ENCODE measurements around the gene TMEM175. TPM values are rescaled to one million over a fixed set of nuclear protein-coding genes. Genes with fewer than 3 reads are reported as not detected.

The TMEM175 gene
- total and polyA plus RNA-seq, 9 of the 15 experiments (the other 6 are each of a cell fraction or from before 2014, with no cell fraction given) = 0.13 to 30.9 (median 9.4) TPM

DNA sequence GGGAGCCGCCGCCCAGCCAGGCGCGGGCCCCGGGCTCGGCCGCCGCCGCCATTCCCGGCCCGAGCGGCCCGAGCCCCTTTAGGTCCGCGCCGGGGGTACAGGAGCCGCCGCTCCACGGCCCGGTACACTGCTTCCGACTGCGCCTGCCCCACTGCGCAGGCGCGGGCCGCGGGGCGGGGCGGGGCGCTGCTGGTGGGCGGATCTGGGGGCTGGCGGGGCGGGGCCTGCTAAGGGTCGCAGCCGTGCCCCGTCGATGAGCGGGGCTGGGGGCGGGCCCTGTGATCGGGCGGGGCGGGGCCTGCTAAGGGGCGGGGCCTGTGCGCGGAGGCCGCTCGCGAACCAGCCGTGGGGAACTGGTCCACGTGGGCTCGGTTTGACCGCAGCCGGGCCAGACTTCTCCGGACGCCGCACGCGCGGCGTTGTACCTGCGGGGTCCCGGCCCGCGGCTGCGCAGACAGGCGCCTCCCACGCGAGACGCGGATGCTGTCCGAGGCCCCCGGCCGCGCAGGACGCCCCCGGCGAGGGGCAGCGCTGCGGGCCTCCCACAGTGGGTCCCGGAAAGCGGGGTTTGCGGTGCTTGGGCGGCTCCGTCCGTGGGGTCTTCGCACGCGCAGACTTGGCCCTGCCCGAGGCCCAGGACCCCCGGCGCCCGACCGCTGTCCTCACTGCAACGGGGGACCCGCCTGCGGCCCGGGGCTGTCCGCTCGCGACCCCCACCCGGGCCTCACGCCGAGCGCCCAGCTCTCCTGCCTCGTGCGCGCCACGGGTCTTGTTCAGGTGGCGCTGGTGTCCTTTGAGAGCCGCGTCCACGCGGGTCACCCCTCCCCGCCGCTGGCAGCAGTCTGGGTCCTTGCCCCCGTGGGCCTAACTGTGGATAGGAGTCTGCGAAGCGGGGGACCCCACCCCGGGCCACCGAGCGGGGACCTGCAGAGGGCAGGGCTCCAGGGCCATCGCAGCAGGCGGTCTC, 41.5 kb downstream of the TMEM175 start, which contains the start of gene DGKQ (continued):
- TF ChIP-seq, protein P1, sequence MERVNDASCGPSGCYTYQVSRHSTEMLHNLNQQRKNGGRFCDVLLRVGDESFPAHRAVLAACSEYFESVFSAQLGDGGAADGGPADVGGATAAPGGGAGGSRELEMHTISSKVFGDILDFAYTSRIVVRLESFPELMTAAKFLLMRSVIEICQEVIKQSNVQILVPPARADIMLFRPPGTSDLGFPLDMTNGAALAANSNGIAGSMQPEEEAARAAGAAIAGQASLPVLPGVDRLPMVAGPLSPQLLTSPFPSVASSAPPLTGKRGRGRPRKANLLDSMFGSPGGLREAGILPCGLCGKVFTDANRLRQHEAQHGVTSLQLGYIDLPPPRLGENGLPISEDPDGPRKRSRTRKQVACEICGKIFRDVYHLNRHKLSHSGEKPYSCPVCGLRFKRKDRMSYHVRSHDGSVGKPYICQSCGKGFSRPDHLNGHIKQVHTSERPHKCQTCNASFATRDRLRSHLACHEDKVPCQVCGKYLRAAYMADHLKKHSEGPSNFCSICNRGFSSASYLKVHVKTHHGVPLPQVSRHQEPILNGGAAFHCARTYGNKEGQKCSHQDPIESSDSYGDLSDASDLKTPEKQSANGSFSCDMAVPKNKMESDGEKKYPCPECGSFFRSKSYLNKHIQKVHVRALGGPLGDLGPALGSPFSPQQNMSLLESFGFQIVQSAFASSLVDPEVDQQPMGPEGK (CRISPR knock-in tag; IDR thresholded peaks at IDR 0.05; ENCODE audit: borderline replicate concordance) = no peak
- TF ChIP-seq, protein P2, sequence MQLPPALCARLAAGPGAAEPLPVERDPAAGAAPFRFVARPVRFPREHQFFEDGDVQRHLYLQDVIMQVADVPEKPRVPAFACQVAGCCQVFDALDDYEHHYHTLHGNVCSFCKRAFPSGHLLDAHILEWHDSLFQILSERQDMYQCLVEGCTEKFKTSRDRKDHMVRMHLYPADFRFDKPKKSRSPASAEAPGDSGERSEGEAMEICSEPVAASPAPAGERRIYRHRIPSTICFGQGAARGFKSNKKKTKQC (CRISPR knock-in tag; IDR thresholded peaks at IDR 0.05) = no peak
- TF ChIP-seq, protein P3, sequence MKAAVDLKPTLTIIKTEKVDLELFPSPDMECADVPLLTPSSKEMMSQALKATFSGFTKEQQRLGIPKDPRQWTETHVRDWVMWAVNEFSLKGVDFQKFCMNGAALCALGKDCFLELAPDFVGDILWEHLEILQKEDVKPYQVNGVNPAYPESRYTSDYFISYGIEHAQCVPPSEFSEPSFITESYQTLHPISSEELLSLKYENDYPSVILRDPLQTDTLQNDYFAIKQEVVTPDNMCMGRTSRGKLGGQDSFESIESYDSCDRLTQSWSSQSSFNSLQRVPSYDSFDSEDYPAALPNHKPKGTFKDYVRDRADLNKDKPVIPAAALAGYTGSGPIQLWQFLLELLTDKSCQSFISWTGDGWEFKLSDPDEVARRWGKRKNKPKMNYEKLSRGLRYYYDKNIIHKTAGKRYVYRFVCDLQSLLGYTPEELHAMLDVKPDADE (conservative IDR thresholded peaks at IDR 0.05; ENCODE audit: control insufficient read depth, low read depth, low read length) = no peak
- no peak for TF ChIP-seq ZNF274 (IDR thresholded peaks at IDR 0.05; ENCODE audit: borderline replicate concordance, low read depth, low read length)
- TF ChIP-seq, protein P4, sequence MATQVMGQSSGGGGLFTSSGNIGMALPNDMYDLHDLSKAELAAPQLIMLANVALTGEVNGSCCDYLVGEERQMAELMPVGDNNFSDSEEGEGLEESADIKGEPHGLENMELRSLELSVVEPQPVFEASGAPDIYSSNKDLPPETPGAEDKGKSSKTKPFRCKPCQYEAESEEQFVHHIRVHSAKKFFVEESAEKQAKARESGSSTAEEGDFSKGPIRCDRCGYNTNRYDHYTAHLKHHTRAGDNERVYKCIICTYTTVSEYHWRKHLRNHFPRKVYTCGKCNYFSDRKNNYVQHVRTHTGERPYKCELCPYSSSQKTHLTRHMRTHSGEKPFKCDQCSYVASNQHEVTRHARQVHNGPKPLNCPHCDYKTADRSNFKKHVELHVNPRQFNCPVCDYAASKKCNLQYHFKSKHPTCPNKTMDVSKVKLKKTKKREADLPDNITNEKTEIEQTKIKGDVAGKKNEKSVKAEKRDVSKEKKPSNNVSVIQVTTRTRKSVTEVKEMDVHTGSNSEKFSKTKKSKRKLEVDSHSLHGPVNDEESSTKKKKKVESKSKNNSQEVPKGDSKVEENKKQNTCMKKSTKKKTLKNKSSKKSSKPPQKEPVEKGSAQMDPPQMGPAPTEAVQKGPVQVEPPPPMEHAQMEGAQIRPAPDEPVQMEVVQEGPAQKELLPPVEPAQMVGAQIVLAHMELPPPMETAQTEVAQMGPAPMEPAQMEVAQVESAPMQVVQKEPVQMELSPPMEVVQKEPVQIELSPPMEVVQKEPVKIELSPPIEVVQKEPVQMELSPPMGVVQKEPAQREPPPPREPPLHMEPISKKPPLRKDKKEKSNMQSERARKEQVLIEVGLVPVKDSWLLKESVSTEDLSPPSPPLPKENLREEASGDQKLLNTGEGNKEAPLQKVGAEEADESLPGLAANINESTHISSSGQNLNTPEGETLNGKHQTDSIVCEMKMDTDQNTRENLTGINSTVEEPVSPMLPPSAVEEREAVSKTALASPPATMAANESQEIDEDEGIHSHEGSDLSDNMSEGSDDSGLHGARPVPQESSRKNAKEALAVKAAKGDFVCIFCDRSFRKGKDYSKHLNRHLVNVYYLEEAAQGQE (IDR thresholded peaks at IDR 0.05; ENCODE audit: borderline replicate concordance) = no peak
- TF ChIP-seq, protein P4 (CRISPR knock-in tag; IDR thresholded peaks at IDR 0.05; ENCODE audit: low read depth) = 0 out of 2 replicates have a peak, but pooled peaks have one; percentile 47
- TF ChIP-seq FOXA3 (CRISPR knock-in tag; conservative IDR thresholded peaks at IDR 0.05 in 1 of 2, IDR thresholded peaks at IDR 0.05 in 1 of 2) = no peak
- TF ChIP-seq, protein P5, sequence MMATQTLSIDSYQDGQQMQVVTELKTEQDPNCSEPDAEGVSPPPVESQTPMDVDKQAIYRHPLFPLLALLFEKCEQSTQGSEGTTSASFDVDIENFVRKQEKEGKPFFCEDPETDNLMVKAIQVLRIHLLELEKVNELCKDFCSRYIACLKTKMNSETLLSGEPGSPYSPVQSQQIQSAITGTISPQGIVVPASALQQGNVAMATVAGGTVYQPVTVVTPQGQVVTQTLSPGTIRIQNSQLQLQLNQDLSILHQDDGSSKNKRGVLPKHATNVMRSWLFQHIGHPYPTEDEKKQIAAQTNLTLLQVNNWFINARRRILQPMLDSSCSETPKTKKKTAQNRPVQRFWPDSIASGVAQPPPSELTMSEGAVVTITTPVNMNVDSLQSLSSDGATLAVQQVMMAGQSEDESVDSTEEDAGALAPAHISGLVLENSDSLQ (IDR thresholded peaks at IDR 0.05) = no peak
- TF ChIP-seq STAT5B (CRISPR knock-in tag; IDR thresholded peaks at IDR 0.05) = no peak
- TF ChIP-seq SRSF9 (IDR thresholded peaks at IDR 0.05; ENCODE audit: borderline replicate concordance, low read depth, low read length) = no peak
- no peak for TF ChIP-seq SLC30A9 (CRISPR knock-in tag; IDR thresholded peaks at IDR 0.05)
- TF ChIP-seq GABPA (tag; conservative IDR thresholded peaks at IDR 0.05; ENCODE audit: low read depth) = peak; percentile 62

Measured in K562 (cell line).